B cell (primary cell): ENCODE measurements around the gene ARL14EP. TPM values are rescaled to one million over a fixed set of nuclear protein-coding genes. Genes with fewer than 3 reads are reported as not detected.

Experiments
- ATAC-seq: fragments of 200-7000 bp; cut with Tn5 transposase; one replicate; pipeline ENCODE4 v1.10.0; 2021; ENCODE audit warnings: low read depth, mild to moderate bottlenecking, moderate number of reproducible peaks, moderate library complexity
- CTCF ChIA-PET: fragments of 350-600 bp; sonication (Branson Sonifier 250); formaldehyde crosslinking; loops from one replicate; lab custom pipeline; 2021; ENCODE audit warnings: antibody characterized with exemption, inconsistent platforms; lab: Charles Lee
- POLR2A ChIA-PET: fragments of 350-600 bp; sonication (Branson Sonifier 250); formaldehyde crosslinking; loops from one replicate; lab custom pipeline; 2021; ENCODE audit warnings: antibody characterized with exemption; lab: Charles Lee
- DNase-seq: peaks from one replicate; pipeline ENCODE4 v3.0.0; 2013
- H2AFZ ChIP-seq: 2 replicates; pipeline ENCODE4 v1.6.1; 2012; ENCODE audit warnings: mild to moderate bottlenecking, low read depth, low read length; ENCODE audit not compliant: insufficient read depth, poor library complexity, severe bottlenecking
- H3K27ac ChIP-seq, 2 donors: 1 replicate in 1 of 2; 2 replicates in 1 of 2; pipeline ENCODE4 v1.5.1; 2012 to 2013; ENCODE audit warnings: low read length in 2 of 2, mild to moderate bottlenecking in 2 of 2, moderate library complexity in 1 of 2
- H3K27me3 ChIP-seq, 4 experiments: fragments of 200-600 bp in 1 of 4; sonication (generic) in 1 of 4; replicated peaks in 1 of 4; 1 replicate in 2 of 4; 2 replicates in 2 of 4; pipeline versions ENCODE4 v1.6.1 to v1.7.0; 2013 to 2016; ENCODE audit warnings: low read length in 3 of 4, mild to moderate bottlenecking in 2 of 4, mixed read lengths in 1 of 4, moderate library complexity in 1 of 4; ENCODE audit not compliant: insufficient read depth in 4 of 4, control insufficient read depth in 3 of 4; ENCODE audit errors: control extremely low read depth in 1 of 4
- H3K36me3 ChIP-seq, 2 experiments: replicated peaks in 1 of 2; 1 replicate in 1 of 2; 2 replicates in 1 of 2; pipeline versions ENCODE4 v1.6.1 to v1.7.1; 2013; ENCODE audit warnings: low read length in 1 of 2; ENCODE audit not compliant: insufficient read depth in 2 of 2, control insufficient read depth in 1 of 2; ENCODE audit errors: control extremely low read depth in 1 of 2, extremely low read depth in 1 of 2
- H3K4me1 ChIP-seq, 2 donors: fragments of 200-600 bp in 1 of 2; sonication (generic) in 1 of 2; 1 replicate in 1 of 2; 2 replicates in 1 of 2; pipeline versions ENCODE4 v1.5.1 to v1.6.1; 2013 to 2017; ENCODE audit warnings: low read length in 2 of 2; ENCODE audit not compliant: control insufficient read depth in 2 of 2, insufficient read depth in 2 of 2
- H3K4me2 ChIP-seq: replicated peaks from 2 replicates; pipeline ENCODE3; 2012; ENCODE audit warnings: mild to moderate bottlenecking, low read depth, low read length; ENCODE audit not compliant: poor library complexity, severe bottlenecking
- H3K4me3 ChIP-seq, 5 experiments: fragments of 200-600 bp in 1 of 5; sonication (generic) in 1 of 5; 1 replicate in 3 of 5; 2 replicates in 2 of 5; pipeline versions ENCODE4 v1.5.1 to v1.7.0; 2011 to 2016; ENCODE audit warnings: low read length in 4 of 5, mild to moderate bottlenecking in 4 of 5, low read depth in 2 of 5, control low read depth in 1 of 5, moderate library complexity in 1 of 5; ENCODE audit not compliant: insufficient read depth in 1 of 5; ENCODE audit errors: control extremely low read depth in 1 of 5, extremely low read depth in 1 of 5
- H3K79me2 ChIP-seq: fragments of 200-600 bp; sonication (generic); one replicate; pipeline ENCODE4 v1.6.0; 2016; ENCODE audit warnings: low read length; ENCODE audit not compliant: control insufficient read depth, insufficient read depth
- H3K9ac ChIP-seq: fragments of 200-600 bp; sonication (generic); 2 replicates; pipeline ENCODE4 v1.6.1; 2017; ENCODE audit warnings: mild to moderate bottlenecking, low read length, moderate library complexity
- H3K9me3 ChIP-seq, 3 donors: one replicate each; pipeline versions ENCODE4 v1.6.1 to v1.7.1; 2013; ENCODE audit warnings: low read length in 2 of 3; ENCODE audit not compliant: control insufficient read depth in 2 of 3, insufficient read depth in 1 of 3; ENCODE audit errors: control extremely low read depth in 1 of 3
- H4K20me1 ChIP-seq: 2 replicates; pipeline ENCODE4 v1.6.0; 2012; ENCODE audit warnings: mild to moderate bottlenecking, low read length; ENCODE audit not compliant: insufficient read depth, control insufficient read depth, poor library complexity, severe bottlenecking
- H3K27ac Mint-ChIP-seq: one replicate; pipeline ENCODE4 v1.8.0; 2021; ENCODE audit warnings: mixed read lengths
- H3K27me3 Mint-ChIP-seq: one replicate; pipeline ENCODE4 v1.8.0; 2021; ENCODE audit warnings: mixed read lengths
- H3K4me1 Mint-ChIP-seq: one replicate; pipeline ENCODE4 v1.8.0; 2021; ENCODE audit warnings: mixed read lengths
- H3K4me3 Mint-ChIP-seq: one replicate; pipeline ENCODE4 v1.8.0; 2021; ENCODE audit warnings: mixed read lengths
- H3K9me3 Mint-ChIP-seq: one replicate; pipeline ENCODE4 v1.8.0; 2022; ENCODE audit warnings: mixed read lengths; ENCODE audit not compliant: insufficient read depth
- EZH2 ChIP-seq: IDR thresholded peaks from 2 replicates; pipeline ENCODE4 v1.6.1; 2012; ENCODE audit warnings: borderline replicate concordance, low read depth, mild to moderate bottlenecking, moderate library complexity, low read length; ENCODE audit not compliant: insufficient read depth, poor library complexity, severe bottlenecking
- WGBS: methylation state at CpG from one replicate; pipeline ENCODE4 v1.1.5; 2013; ENCODE audit warnings: missing lambda C conversion rate; ENCODE audit not compliant: insufficient coverage; 5-methylcytosine and 5-hydroxymethylcytosine counted together
- intact Hi-C: fragments of 100-400 bp; cut with micrococcal nuclease; formaldehyde crosslinking; loops from one replicate; pipeline ENCODE4 v1.10.0; 2022
- polyA plus RNA-seq: library from polyadenylated mRNA; depleted of rRNA; stranded (reverse); fragments of >200 nt; gene quantifications from 2 replicates; pipeline ENCODE4 v1.2.3, GENCODE V29; 2012
- total RNA-seq, 2 donors: library from RNA; stranded (reverse); fragments of 120-200 nt in 1 of 2; gene quantifications; 1 replicate in 1 of 2; 2 replicates in 1 of 2; pipeline versions ENCODE4 v1.2.3 to v1.2.4, GENCODE V29; 2013 to 2022
- TF ChIP-seq, protein P1 (sequence below): fragments of 200-600 bp; IDR thresholded peaks from one replicate; pipeline ENCODE4 v1.8.0; 2022; ENCODE audit warnings: antibody characterized with exemption, mild to moderate bottlenecking

ARL14EP gene
- total and polyA plus RNA-seq, 2 donors (not counting 1 experiment from before 2014, with no cell fraction given), result 19.9 to 47.3 TPM

DNA sequence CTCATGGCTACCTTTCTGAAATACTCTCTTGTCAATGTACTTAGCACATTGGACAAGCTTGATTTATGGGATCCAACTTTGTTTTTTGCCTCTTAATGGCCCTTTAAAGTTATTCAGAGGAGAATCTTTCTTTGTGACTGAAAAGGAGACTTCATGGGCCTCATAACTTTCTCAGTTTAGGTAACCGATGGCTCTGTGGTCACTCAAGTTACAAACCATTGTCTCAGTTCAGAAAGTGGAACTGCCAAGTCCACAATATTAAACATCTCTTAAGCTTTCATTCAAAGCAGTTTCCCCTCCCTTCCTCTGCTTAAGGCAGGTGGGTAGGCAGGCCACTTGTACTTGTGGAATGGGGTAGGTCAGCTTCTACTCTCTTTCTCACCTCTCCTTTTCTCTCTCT lies 12.3 kb upstream of the ARL14EP start:
- Mint-ChIP-seq H3K27ac (no peak overlapping the region), H3K4me1 (no peaks in the 10 kb centered on the region), H3K9me3 (no peaks in the 10 kb centered on the region), H3K27me3 (peaks cover 38% of the 10 kb centered on the region), H3K4me3 (no peak overlapping the region)
- ChIA-PET CTCF (no interaction called here), POLR2A (no interaction called here)
- DNase-seq, result no peak
- no peak overlapping the region for H3K4me2 ChIP-seq
- no peaks in the 10 kb centered on the region for H3K79me2 ChIP-seq
- no peaks in the 10 kb centered on the region for H3K36me3 ChIP-seq
- intact Hi-C loops, result no loop called here
- 60% methylated on average over 1 of the region's 1 CpG for WGBS
- H3K4me3 ChIP-seq, result no peak overlapping the region
- no peaks in the 10 kb centered on the region for H3K4me1 ChIP-seq
- no peak overlapping the region for H3K27ac ChIP-seq
- TF ChIP-seq, protein P1, sequence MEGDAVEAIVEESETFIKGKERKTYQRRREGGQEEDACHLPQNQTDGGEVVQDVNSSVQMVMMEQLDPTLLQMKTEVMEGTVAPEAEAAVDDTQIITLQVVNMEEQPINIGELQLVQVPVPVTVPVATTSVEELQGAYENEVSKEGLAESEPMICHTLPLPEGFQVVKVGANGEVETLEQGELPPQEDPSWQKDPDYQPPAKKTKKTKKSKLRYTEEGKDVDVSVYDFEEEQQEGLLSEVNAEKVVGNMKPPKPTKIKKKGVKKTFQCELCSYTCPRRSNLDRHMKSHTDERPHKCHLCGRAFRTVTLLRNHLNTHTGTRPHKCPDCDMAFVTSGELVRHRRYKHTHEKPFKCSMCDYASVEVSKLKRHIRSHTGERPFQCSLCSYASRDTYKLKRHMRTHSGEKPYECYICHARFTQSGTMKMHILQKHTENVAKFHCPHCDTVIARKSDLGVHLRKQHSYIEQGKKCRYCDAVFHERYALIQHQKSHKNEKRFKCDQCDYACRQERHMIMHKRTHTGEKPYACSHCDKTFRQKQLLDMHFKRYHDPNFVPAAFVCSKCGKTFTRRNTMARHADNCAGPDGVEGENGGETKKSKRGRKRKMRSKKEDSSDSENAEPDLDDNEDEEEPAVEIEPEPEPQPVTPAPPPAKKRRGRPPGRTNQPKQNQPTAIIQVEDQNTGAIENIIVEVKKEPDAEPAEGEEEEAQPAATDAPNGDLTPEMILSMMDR, result no peak
- no peak for TF ChIP-seq EZH2
- no peak overlapping the region for H3K9ac ChIP-seq
- H3K9me3 ChIP-seq, result peaks cover 0 to 2% (median 2%) of the 10 kb centered on the region in 3 donors
- no peaks in the 10 kb centered on the region for H4K20me1 ChIP-seq
- no peak for ATAC-seq
- H2AFZ ChIP-seq, result no peak overlapping the region
- H3K27me3 ChIP-seq, result peaks cover 0 to 11% (median 2%) of the 10 kb centered on the region in 4 experiments

DNA sequence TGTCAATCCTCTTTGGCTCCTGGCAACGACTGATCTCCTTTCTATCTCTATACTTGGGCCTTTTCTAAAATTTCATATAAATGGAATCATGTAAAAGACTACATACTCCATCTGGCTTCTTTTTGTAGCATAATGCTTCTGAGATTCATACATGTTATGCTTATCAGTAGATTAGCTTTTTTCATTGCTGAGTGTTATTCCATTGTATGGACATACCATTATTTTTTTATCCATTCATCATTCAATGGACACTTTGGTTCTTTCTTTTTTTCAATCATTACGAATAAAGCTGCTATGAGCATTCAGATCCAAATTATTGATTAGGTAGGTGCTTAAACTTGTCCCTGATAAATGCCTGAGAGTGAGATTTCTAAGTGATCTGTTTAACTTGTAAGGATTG lies 11.7 kb upstream of the ARL14EP start:
- CTCF ChIA-PET, result no interaction called here
- Histone ChIP-seq H3K79me2 (no peaks in the 10 kb centered on the region), H3K4me2 (no peak overlapping the region), H4K20me1 (no peaks in the 10 kb centered on the region), H3K4me1 (no peaks in the 10 kb centered on the region), H2AFZ (no peak overlapping the region), H3K27ac (no peak overlapping the region), H3K4me3 (no peak overlapping the region), H3K9me3 (peaks cover 0 to 2% (median 2%) of the 10 kb centered on the region in 3 donors), H3K9ac (no peak overlapping the region), H3K36me3 (no peaks in the 10 kb centered on the region), H3K27me3 (peaks cover 0 to 11% (median 2%) of the 10 kb centered on the region in 4 experiments)
- no peaks in the 10 kb centered on the region for H3K4me1 Mint-ChIP-seq
- no peak for TF ChIP-seq EZH2
- TF ChIP-seq, protein P1, result no peak
- ATAC-seq (no peak), DNase-seq (no peak)
- no peaks in the 10 kb centered on the region for H3K9me3 Mint-ChIP-seq
- POLR2A ChIA-PET, result no interaction called here
- H3K27ac Mint-ChIP-seq, result no peak overlapping the region
- intact Hi-C loops, result no loop called here
- H3K27me3 Mint-ChIP-seq, result peaks cover 35% of the 10 kb centered on the region
- no CpG with 5 or more reads among the region's 2 CpGs for WGBS
- no peak overlapping the region for H3K4me3 Mint-ChIP-seq
